NCI-H2196 treated with DMSO at 0.1 percent for 48 hours (cell line): ENCODE results near the gene TBC1D23.
"Not testable (repeated sequence)": the region's sequence is repeated elsewhere in the genome, so short reads cannot be mapped to it uniquely, and the experiment has no call there.

Experiments used
- DNase-seq: peaks from one replicate; lab custom pipeline; 2025; ENCODE audit not compliant: unreplicated experiment; lab: John Stamatoyannopoulos, UW

Gene TBC1D23

GRCh38 chr3:100295089-100295488, 34.3 kb downstream of the TBC1D23 start:
- DNase-seq = no peak

GRCh38 chr3:100297784-100298183, 37.0 kb downstream of the TBC1D23 start:
- no peak for DNase-seq

DNA sequence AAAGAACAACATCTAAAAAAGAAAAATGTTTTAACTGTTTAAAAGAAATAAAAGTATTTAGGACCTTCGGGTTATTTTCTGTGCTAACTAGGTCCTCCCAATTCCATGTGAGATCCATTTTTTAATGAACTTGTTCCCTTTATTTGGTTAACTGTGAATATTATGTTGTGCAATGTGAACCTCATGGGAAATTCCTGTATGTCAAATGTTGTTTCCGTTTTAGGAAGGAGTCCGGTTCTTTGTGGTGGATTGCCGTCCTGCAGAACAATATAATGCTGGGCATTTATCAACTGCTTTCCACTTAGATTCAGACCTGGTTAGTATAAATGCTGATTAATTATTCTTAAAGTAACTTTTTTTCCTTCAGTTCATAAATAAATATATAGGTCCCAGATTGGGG, 38.2 kb downstream of the TBC1D23 start:
- no peak for DNase-seq

GRCh38 chr3:100306695-100307094, 45.9 kb downstream of the TBC1D23 start:
- no peak for DNase-seq

DNA sequence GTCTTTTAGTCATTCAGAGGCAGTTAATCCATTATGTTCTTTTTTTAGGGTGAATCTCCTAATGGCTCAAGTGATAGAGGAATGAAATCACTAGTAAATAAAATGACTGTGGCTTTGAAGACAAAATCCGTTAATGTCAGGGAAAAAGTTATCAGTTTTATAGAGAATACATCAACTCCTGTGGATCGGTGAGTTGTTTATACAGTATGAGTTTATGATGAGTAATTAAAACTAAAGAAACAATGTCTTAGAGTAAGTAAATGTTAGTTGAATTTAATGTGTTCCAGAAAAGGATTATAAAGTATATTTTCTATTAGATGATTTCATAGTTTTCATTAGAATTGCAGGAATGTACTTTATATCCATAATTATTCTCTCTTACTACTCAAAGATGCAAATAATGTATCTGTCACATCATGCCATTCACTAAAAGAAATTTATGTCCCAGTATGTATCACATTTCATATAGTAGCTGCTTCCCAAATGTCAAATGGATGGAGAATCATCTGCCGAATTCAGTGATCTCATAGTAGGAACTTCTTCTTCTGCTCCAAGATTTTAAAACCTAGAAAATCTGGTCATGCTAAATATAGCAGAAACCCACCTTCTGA, 49.7 kb downstream of the TBC1D23 start:
- DNase-seq = no peak

GRCh38 chr3:100311011-100311410, 50.2 kb downstream of the TBC1D23 start:
- DNase-seq = no peak

DNA sequence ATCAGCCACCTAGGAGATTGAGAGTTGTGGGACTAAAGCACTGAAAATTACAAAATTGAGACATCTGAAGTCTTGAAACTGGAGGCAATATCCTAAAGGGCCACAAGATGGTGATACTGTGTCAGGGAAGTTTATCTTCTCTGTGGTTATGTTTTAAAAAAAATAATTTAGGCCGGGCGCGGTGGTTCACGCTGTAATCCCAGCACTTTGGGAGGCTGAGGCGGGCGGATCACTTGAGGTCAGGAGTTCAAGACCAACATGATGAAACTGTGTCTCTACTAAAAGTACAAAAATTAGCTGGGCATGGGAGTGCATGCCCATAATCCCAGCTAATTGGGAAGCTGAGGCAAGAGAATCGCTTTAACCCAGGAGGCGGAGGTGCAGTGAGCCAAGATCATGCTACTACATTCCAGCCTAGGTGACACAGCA, 55.9 kb downstream of the TBC1D23 start:
- DNase-seq = no peak

- DNase-seq = no peak
These were observed 57.1 kb downstream of the TBC1D23 start for GRCh38 chr3:100317912-100318311.

- DNase-seq = no peak
These were observed 59.2 kb downstream of the TBC1D23 start for GRCh38 chr3:100319951-100320350.

DNA sequence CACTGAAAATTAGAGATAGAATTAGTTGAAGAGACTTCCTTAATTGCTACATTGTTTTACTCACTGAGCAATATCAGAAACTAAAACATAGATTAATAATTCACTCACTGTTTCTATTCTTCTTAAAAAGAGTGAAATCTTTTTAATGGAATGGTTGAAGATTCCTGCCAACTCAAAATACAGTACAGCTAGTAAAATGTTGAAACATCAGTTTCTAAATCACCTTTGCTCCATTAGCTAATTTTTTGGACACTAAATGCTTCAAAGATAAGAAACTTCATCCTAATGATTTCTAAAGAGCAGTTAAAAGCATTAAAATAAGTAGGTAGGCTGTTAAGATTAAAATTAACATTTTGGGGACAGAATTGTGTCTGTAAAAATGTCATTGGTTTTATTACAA, 63.3 kb downstream of the TBC1D23 start:
- DNase-seq = no peak

DNA sequence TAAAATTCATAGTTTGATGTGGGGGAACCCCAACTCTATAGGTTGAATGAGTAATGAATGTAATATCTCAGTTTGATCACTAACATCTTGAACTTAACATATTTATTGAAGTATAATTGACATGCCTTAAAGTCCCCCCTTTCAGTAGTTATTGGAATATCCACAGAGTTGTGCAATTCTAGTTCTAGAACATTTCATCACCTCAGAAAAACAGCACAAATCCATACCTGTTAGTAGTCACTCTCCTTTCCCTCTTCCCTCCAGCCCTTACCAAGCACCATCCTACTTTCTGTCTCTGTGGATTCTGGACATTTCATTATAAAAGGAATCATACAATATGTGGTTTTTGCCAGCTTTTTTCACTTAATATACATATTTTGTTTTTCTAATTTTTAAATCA, 65.0 kb downstream of the TBC1D23 start:
- no peak for DNase-seq

- DNase-seq = not testable (repeated sequence)
These were observed 66.6 kb downstream of the TBC1D23 start for GRCh38 chr3:100327377-100327776.

DNA sequence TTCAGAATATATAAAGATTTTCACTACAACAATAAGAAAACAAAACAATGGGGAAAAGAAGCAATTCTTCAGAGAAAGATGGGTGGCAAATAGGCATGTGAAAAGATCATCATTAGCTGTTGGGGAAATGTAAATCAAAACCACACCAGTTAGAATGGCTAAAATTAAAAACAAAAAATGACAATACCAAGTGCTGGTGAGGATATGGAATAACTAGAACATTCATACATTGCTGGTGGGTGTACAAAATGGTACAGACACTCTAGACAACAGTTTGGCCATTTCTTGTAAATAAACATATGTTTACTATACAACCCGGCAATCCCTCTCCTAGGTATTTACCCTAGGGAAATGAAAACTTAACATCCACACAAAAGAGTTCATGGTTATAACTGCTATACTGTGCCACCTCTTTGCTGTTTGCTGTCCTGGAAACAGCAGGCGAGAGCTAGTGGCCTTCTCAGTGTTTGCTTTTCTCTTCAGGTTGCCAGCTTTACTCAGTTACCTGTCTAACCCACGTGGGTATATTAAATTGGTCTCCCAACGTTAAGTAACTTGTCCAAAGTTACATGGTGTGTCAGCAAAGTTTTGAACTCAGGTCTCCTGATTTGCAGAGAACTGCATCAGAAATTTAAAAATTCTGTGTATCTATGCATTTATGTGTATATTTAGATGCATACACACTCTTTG, 69.2 kb downstream of the TBC1D23 start:
- DNase-seq = peak; percentile 8

GRCh38 chr3:100330651-100331050, 69.9 kb downstream of the TBC1D23 start:
- no peak for DNase-seq

GRCh38 chr3:100331660-100332059, 70.9 kb downstream of the TBC1D23 start:
- no peak for DNase-seq

DNA sequence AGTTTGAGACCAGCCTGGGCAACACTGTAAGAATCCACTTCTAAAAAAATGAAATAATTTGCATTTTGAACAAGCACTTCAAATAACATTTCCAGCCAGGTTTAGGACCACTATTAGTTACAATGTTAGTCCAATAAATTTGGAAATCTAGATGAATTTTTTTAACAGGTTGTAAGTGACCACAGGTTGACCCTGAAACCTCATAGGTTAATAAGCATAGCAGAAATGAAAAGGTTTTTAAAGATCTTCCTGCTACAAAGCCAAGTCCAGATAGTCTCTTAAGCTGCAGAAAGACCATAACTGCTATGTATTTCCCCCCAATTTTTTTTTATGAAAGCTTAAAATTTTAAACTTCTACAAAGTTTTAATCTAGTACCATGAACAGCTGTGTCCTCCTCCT, 72.3 kb downstream of the TBC1D23 start:
- DNase-seq = no peak

GRCh38 chr3:100333970-100334487, 73.2 kb downstream of the TBC1D23 start:
- DNase-seq = no peak

DNA sequence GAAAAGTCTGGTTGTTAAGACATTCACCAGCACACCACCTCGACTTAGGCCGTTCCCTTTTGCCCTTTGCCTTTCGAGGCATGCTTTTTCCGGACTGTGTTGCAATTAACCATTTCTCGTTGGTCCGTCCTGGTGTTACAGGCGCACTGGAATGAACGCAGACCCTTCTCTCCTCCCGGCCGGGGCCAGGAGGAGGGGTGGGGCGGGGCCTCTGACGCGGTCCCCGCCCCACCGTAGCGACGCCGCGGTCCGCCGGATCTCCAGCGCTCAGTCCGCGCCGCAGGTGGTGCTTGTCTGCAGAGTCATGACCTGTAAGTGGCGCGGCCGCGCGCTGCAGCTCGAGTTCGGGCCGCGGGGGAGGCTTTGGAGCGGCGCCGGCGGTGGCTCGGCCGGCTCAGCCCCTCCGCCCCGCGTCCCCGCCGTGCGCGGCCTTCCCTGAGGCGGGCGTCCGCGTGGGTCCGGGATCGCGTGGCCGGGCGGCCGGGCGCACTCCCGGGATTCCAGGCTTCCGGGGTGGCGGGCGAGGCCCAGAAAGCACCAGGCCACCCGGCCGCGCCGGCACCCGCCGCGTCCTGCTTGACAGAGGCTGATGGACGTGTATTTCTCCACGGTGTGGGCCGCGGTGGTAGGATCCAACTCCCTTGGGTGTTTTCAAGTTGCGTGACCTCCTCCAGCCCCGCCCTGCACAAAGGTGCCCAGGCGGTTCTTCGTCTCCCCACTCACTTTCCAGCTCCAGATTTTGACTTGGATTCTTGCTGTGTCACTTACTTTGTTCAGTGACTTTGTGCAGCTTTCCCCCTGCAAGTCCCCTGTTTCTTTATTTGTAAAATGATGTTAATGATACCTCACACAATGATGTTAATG, 73.9 kb downstream of the TBC1D23 start, which contains the start of gene NIT2:
NIT2 (plus strand) TSS at position 270 of the 864 bp plus-strand sequence; CDS start at position 305, 35 bp downstream.
- peak; percentile 89 for DNase-seq

- DNase-seq = no peak
These were observed 74.6 kb downstream of the TBC1D23 start for GRCh38 chr3:100335434-100335833.

GRCh38 chr3:100336229-100336628, 75.4 kb downstream of the TBC1D23 start:
- DNase-seq = not testable (repeated sequence)

DNA sequence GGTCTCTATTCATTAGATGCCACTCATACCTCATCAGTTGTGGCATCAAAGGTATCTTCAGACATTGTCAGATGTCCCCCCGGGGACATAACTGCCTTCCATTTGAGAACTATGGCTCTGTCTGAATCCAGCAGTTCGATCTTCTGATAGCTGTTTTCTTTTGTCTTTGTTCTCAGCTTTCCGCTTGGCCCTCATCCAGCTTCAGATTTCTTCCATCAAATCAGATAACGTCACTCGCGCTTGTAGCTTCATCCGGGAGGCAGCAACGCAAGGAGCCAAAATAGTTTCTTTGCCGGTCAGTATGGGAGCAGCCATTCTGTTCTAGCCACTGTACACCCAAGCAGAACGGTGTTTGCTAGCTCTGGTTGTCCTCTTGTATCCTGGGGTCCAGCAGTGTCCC, 78.1 kb downstream of the TBC1D23 start:
- DNase-seq = no peak

DNA sequence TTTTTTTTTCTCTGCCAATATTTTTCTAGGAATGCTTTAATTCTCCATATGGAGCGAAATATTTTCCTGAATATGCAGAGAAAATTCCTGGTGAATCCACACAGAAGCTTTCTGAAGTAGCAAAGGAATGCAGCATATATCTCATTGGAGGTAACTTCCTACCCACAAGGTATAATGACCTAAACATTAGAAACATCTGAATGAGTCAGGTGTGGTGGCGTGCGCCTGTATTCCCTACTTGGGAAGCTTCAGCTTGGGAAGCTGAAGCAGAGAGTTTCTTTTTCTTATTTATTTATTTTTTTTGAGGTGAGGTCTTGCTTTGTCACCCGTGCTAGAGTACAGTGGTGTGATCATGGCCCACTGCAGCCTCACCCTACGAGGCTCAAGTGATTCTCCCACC, 79.0 kb downstream of the TBC1D23 start:
- no peak for DNase-seq
